CD4-positive, CD25-positive, alpha-beta regulatory T cell (primary cell): Measurements from ENCODE around the gene PRSS38. TPM values are rescaled to one million over a fixed set of nuclear protein-coding genes. Genes with fewer than 3 reads are reported as not detected.
"Not testable (repeated sequence)": the region's sequence is repeated elsewhere in the genome, so short reads cannot be mapped to it uniquely, and the experiment has no call there.

Experiments used
- ATAC-seq, 2 donors: fragments of 150-1000 bp; cut with Tn5 transposase; one replicate each; pipeline ENCODE4 v1.10.0; 2021; ENCODE audit warnings: low read depth in 2 of 2, moderate number of reproducible peaks in 2 of 2, moderate library complexity in 1 of 2
- DNase-seq, 3 donors: peaks; one replicate each; pipeline versions ENCODE4 v3.0.0 to v3.0.0-alpha.2; 2012 to 2022; ENCODE audit warnings: mixed read lengths in 1 of 3
- H3K27ac ChIP-seq: one replicate; pipeline ENCODE4 v1.7.0; 2013; ENCODE audit warnings: mild to moderate bottlenecking, low read length; ENCODE audit not compliant: insufficient read depth, poor library complexity, severe bottlenecking
- H3K27me3 ChIP-seq: one replicate; pipeline ENCODE4 v1.7.0; 2013; ENCODE audit warnings: low read length; ENCODE audit not compliant: control insufficient read depth, insufficient read depth
- H3K36me3 ChIP-seq: one replicate; pipeline ENCODE4 v1.7.0; 2013; ENCODE audit warnings: mild to moderate bottlenecking, low read length, moderate library complexity; ENCODE audit not compliant: control insufficient read depth, insufficient read depth
- H3K4me1 ChIP-seq: 2 replicates; pipeline ENCODE4 v1.7.0; 2013; ENCODE audit warnings: mild to moderate bottlenecking, low read length; ENCODE audit not compliant: insufficient read depth, control insufficient read depth, poor library complexity, severe bottlenecking
- H3K4me3 ChIP-seq: one replicate; pipeline ENCODE4 v1.7.0; 2013; ENCODE audit warnings: low read depth, mild to moderate bottlenecking, low read length, moderate library complexity
- H3K9me3 ChIP-seq, 2 experiments: 1 replicate in 1 of 2; 2 replicates in 1 of 2; pipeline ENCODE4 v1.7.0; 2013; ENCODE audit warnings: low read length in 2 of 2, mild to moderate bottlenecking in 1 of 2, moderate library complexity in 1 of 2; ENCODE audit not compliant: control insufficient read depth in 2 of 2
- H3K27ac Mint-ChIP-seq, 3 donors: one replicate each; pipeline ENCODE4 v1.8.0; 2020 to 2022; ENCODE audit warnings: mild to moderate bottlenecking in 3 of 3, mixed read lengths in 3 of 3, moderate library complexity in 2 of 3
- H3K27me3 Mint-ChIP-seq: one replicate; pipeline ENCODE4 v1.8.0; 2022; ENCODE audit warnings: mild to moderate bottlenecking, mixed read lengths
- H3K36me3 Mint-ChIP-seq: one replicate; pipeline ENCODE4 v1.8.0; 2020; ENCODE audit warnings: mixed read lengths
- H3K4me1 Mint-ChIP-seq, 4 donors: one replicate each; pipeline ENCODE4 v1.8.0; 2020 to 2022; ENCODE audit warnings: mixed read lengths in 4 of 4, mild to moderate bottlenecking in 1 of 4
- H3K4me3 Mint-ChIP-seq, 4 donors: one replicate each; pipeline ENCODE4 v1.8.0; 2020 to 2022; ENCODE audit warnings: mild to moderate bottlenecking in 4 of 4, mixed read lengths in 4 of 4, moderate library complexity in 3 of 4
- H3K9me3 Mint-ChIP-seq, 7 donors: one replicate each; pipeline ENCODE4 v1.8.0; 2020 to 2022; ENCODE audit warnings: mixed read lengths in 7 of 7, mild to moderate bottlenecking in 3 of 7, moderate library complexity in 2 of 7
- polyA plus RNA-seq, 4 donors: library from polyadenylated mRNA; unstranded; fragments of 300-500 nt; fragmentation: Illumina TruSeq; gene quantifications; one replicate each; pipeline ENCODE4 v1.2.3, GENCODE V29; 2021
- total RNA-seq: library from RNA; stranded (reverse); gene quantifications from one replicate; pipeline ENCODE4 v1.2.3, GENCODE V29; 2022

Gene PRSS38
- total and polyA plus RNA-seq, 5 donors from 2014 or later: not detected

DNA sequence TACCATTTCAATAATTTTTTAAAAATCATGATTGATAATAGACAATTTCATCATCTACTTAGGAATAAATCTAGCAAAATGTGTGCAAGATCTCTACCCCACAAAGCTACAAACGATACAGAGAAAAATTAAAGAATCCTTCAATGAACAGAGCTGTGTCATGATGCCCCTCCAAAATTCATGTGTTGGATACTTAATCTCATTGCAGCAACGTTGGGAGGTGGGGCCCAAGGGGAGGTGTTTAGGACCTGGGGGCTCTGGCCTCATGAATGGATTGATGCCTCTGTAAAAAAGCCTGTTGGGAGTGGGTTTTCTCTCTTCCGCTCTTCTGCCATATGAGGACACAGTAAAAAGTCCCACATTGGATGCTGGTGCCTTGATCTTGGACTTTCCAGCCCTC, 54.9 kb downstream of the PRSS38 start:
- Mint-ChIP-seq H3K36me3 (peaks cover 6% of the 10 kb centered on the region), H3K4me3 (peak overlapping the region; percentile 22 to 85 (median 64)), H3K4me1 (peaks cover 10 to 50% (median 20%) of the 10 kb centered on the region in 4 donors), H3K9me3 (peaks cover 0 to 10% (median 2%) of the 10 kb centered on the region in 7 donors), H3K27ac (peak overlapping the region; percentile 32 to 86 (median 70)), H3K27me3 (peaks cover 15% of the 10 kb centered on the region)
- H3K27me3 ChIP-seq: no peaks in the 10 kb centered on the region
- ATAC-seq (no peak), DNase-seq (no peak)
- H3K4me1 ChIP-seq: peaks cover 30% of the 10 kb centered on the region
- H3K9me3 ChIP-seq: no peaks in the 10 kb centered on the region
- no peaks in the 10 kb centered on the region for H3K36me3 ChIP-seq
- H3K4me3 ChIP-seq: peak overlapping the region; percentile 52
- no peak overlapping the region for H3K27ac ChIP-seq

- Mint-ChIP-seq H3K27ac (peak overlapping the region in 1 of 3 donors; percentile 27), H3K4me1 (peaks cover 10 to 49% (median 20%) of the 10 kb centered on the region in 4 donors), H3K27me3 (peaks cover 25% of the 10 kb centered on the region), H3K4me3 (peak overlapping the region in 1 of 4 donors; percentile 6)
- not testable (repeated sequence) for H3K9me3 Mint-ChIP-seq, H3K9me3 ChIP-seq, H3K36me3 Mint-ChIP-seq, DNase-seq, H3K27ac ChIP-seq, H3K27me3 ChIP-seq, H3K4me3 ChIP-seq, H3K36me3 ChIP-seq, ATAC-seq
- peaks cover 30% of the 10 kb centered on the region for H3K4me1 ChIP-seq
Measured at GRCh38 chr1:227871892-227872291, 56.4 kb downstream of the PRSS38 start.

GRCh38 chr1:227877810-227878209, 62.3 kb downstream of the PRSS38 start:
- not testable (repeated sequence) for DNase-seq, H3K4me1 ChIP-seq, H3K27ac ChIP-seq, H3K9me3 Mint-ChIP-seq, H3K4me3 Mint-ChIP-seq, H3K36me3 Mint-ChIP-seq, H3K27ac Mint-ChIP-seq, ATAC-seq, H3K36me3 ChIP-seq, H3K4me3 ChIP-seq, H3K9me3 ChIP-seq, H3K27me3 ChIP-seq
- Mint-ChIP-seq H3K4me1 (peaks cover 0 to 22% (median 2%) of the 10 kb centered on the region in 4 donors), H3K27me3 (peaks cover 40% of the 10 kb centered on the region)

- Mint-ChIP-seq H3K27ac (peak overlapping the region in 1 of 3 donors; percentile 7), H3K4me3 (no peak overlapping the region), H3K4me1 (peaks cover 0 to 30% (median 4%) of the 10 kb centered on the region in 4 donors), H3K27me3 (peaks cover 26% of the 10 kb centered on the region), H3K9me3 (peaks cover 0 to 1% (median 0%) of the 10 kb centered on the region in 7 donors), H3K36me3 (no peaks in the 10 kb centered on the region)
- no peak for DNase-seq
- Histone ChIP-seq H3K27ac (no peak overlapping the region), H3K36me3 (no peaks in the 10 kb centered on the region), H3K4me1 (peaks cover 25% of the 10 kb centered on the region), H3K9me3 (no peaks in the 10 kb centered on the region), H3K27me3 (no peaks in the 10 kb centered on the region), H3K4me3 (no peak overlapping the region)
- no peak for ATAC-seq
Measured at GRCh38 chr1:227880342-227880924, 65.0 kb downstream of the PRSS38 start.

- H3K36me3 ChIP-seq: no peaks in the 10 kb centered on the region
- no peak for ATAC-seq
- peaks cover 13% of the 10 kb centered on the region for H3K27me3 Mint-ChIP-seq
- no peak overlapping the region for H3K4me3 ChIP-seq
- no peaks in the 10 kb centered on the region for H3K36me3 Mint-ChIP-seq
- peaks cover 52% of the 10 kb centered on the region for H3K4me1 ChIP-seq
- no peaks in the 10 kb centered on the region for H3K9me3 ChIP-seq
- peaks cover 0 to 44% (median 6%) of the 10 kb centered on the region in 4 donors for H3K4me1 Mint-ChIP-seq
- no peak overlapping the region for H3K27ac ChIP-seq
- H3K4me3 Mint-ChIP-seq: peak overlapping the region in 1 of 4 donors; percentile 51
- no peaks in the 10 kb centered on the region for H3K9me3 Mint-ChIP-seq
- peak overlapping the region in 2 of 3 donors; percentile 65 to 71 for H3K27ac Mint-ChIP-seq
- no peak for DNase-seq
- no peaks in the 10 kb centered on the region for H3K27me3 ChIP-seq
Measured at GRCh38 chr1:227883073-227883520, 67.6 kb downstream of the PRSS38 start.

DNA sequence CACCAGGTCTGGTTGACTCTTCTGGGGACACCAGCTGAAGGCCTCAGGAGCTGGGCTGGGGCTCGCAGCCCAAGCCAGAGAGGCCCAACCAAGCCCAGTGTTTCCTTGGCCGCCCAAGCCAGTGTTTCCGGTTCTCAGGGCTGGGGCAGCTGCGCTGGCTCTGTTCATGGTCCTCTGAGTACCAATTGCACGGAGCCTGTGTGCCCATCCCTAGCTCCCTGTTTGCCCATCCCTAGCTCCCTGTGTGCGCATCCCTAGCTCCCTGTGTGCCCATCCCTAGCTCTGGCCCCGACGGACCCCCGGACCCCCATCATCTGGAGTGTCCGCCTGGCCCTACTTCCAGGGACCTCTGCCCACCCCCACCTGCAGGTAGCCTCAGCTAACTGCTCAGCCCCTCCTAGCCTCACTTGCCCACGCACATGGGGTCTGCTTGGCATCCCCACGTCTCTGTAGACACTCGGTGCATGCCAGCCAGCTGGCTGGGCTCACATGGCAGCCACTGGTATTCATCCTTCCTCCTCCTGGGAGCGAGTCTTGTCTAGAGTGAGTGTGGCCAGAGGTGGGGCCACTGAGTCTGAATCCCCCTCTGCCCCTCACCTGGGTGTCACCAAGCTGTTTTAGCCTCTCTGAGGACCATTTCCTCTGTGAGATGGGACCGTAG, 68.3 kb downstream of the PRSS38 start:
- H3K9me3 Mint-ChIP-seq: no peaks in the 10 kb centered on the region
- H3K27ac ChIP-seq: no peak overlapping the region
- H3K27ac Mint-ChIP-seq: peak overlapping the region in 1 of 3 donors; percentile 92
- H3K27me3 ChIP-seq: no peaks in the 10 kb centered on the region
- peaks cover 55% of the 10 kb centered on the region for H3K4me1 ChIP-seq
- H3K9me3 ChIP-seq: no peaks in the 10 kb centered on the region
- no peaks in the 10 kb centered on the region for H3K36me3 ChIP-seq
- no peaks in the 10 kb centered on the region for H3K36me3 Mint-ChIP-seq
- ATAC-seq (no peak), DNase-seq (no peak)
- peak overlapping the region in 1 of 4 donors; percentile 26 for H3K4me3 Mint-ChIP-seq
- H3K4me1 Mint-ChIP-seq: peaks cover 0 to 44% (median 6%) of the 10 kb centered on the region in 4 donors
- H3K27me3 Mint-ChIP-seq: peaks cover 12% of the 10 kb centered on the region
- H3K4me3 ChIP-seq: no peak overlapping the region

- no peaks in the 10 kb centered on the region for H3K9me3 Mint-ChIP-seq
- Histone ChIP-seq H3K4me3 (no peak overlapping the region), H3K27ac (no peak overlapping the region), H3K9me3 (no peaks in the 10 kb centered on the region), H3K27me3 (no peaks in the 10 kb centered on the region), H3K36me3 (no peaks in the 10 kb centered on the region), H3K4me1 (peaks cover 55% of the 10 kb centered on the region)
- peaks cover 5% of the 10 kb centered on the region for H3K27me3 Mint-ChIP-seq
- DNase-seq (no peak), ATAC-seq (no peak)
- peaks cover 0 to 44% (median 6%) of the 10 kb centered on the region in 4 donors for H3K4me1 Mint-ChIP-seq
- peak overlapping the region in 2 of 3 donors; percentile 20 to 51 for H3K27ac Mint-ChIP-seq
- no peaks in the 10 kb centered on the region for H3K36me3 Mint-ChIP-seq
- H3K4me3 Mint-ChIP-seq: peak overlapping the region in 3 of 4 donors; percentile 26 to 91 (median 28)
Measured at GRCh38 chr1:227884370-227885134, 69.1 kb downstream of the PRSS38 start.
